Stimulated activated CD8-positive, alpha-beta memory T cell treated with anti-CD3 and anti-CD28 coated beads, Interleukin-12 subunit alpha, Interleukin-12 subunit beta, amount 100 ng/mL, for 24 hours (primary cell): ENCODE data around the gene UGGT2.
A peak's percentile ranks its signal among the peaks of the same experiment; 100 is the strongest.
"Not testable (repeated sequence)": the region's sequence is repeated elsewhere in the genome, so short reads cannot be mapped to it uniquely, and the experiment has no call there.

Experiments
- DNase-seq: peaks from one replicate; pipeline ENCODE4 v3.0.0-alpha.2; 2020; ENCODE audit errors: extremely low read depth

UGGT2 gene

DNA sequence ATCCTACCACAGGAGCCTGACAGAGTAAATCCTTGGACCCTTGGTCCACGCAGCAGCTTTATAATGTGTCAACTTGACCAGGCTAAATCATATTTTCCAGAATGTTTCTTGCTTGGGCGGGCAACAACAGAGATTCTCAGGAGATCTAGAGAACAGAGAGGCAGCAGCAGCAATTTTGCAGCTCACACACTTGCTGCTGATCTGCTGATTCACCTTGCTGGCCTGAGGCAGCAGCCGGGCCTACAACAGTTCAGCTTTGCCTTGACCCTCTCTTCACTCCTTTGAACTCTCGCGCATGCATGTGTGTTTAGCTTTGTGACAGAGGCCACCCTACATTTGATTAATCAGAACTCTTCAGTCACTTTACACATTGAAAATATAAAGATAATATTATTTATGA is 159.3 kb downstream of the UGGT2 start:
- no peak for DNase-seq

DNA sequence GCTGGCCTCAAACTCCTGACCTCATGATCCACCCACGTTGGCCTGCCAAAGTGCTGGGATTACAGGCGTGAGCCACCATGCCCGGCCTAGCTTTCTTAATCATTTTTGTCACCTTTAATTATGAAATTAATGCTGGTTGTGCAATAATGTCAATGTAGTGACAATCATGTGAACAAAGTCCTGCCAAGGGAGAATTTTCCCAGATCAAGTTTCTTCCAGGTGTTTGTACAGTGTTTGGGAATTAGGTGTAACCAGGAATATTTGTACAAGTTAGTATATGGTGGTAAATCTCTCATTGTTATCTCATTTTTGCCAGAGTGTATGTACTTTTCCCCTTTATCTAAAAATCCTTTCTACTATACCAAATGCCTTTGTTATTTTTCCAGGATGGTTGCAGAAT is 171.1 kb downstream of the UGGT2 start:
- no peak for DNase-seq

DNA sequence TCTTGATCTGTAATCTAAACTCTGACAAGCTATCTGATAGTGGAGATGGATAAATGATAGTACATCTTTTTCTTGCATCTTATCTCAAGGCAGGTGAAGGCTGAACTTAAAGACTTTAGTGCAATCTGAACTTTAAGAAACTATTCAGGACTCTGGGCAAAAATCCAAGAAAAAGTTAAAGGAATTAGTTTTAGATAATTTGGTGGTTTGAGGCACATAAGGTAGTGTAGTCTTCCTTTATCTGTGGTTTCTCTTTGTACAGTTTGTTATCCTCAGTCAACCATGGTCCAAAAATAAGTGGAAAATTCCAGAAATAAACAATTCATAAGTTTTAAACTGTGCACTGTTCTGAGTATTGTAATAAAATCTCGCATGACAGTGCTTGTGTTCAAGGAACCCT is 172.9 kb downstream of the UGGT2 start:
- DNase-seq, result no peak

DNA sequence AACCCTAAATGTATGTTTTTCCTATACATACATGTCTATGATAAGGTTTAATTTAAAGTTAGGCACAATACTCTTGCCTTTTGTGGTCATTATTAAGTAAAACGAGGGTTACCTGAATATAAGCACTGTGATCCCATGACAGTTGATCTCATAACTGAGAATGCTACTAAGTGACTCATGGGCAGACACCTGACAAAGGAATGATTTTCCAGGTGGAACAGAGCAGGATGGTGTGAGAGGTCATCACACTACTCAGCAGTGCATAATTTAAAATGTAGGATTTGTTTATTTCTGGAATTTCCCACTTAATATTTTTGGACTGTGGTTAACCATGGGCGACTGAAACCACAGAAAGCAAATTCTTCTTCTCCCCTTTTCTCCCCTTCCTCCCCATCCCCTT is 178.9 kb downstream of the UGGT2 start:
- no peak for DNase-seq

DNA sequence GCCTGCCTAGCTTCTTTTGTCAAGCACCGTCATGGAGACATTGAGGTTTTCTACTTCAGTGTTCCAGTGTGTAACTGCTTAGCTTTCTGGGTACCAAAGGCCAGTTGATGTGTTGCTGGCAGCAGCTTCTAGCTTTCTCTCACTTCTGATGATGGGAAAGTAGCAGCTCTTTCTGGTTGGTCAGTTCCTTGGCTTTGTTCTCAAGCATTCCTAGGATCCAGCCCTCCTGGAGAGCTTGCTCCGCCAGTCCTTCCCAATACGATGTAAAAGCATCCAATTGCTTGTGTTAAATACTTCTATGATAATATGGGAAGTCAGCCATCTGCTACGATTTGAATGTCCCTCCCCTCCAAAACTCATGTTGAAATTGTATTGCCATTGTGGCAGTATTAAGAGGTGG is 182.8 kb downstream of the UGGT2 start:
- no peak for DNase-seq

DNA sequence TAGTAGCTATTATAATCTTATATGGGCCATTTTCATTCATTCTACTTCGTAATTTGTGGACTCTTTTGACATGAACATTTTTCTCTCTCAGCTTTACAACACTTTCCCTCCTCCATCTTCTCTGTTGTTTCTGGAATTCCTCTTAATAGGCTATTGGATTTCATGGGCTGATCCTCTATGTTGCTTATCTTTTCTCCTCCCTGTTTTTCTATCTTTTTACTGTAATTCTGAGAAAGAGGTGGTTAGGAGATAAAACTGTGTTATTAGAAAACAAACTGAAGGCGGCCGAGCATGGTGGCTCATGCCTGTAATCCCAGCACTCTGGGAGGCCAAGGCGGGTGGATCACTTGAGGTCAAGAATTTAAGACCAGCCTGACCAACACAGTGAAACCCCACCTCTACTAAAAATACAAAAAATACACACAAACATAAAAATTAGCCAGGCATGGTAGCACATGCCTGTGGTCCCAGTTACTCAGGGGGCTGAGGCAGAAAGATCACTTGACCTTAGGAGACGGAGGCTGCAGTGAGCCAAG is 188.1 kb downstream of the UGGT2 start:
- DNase-seq, result no peak

DNA sequence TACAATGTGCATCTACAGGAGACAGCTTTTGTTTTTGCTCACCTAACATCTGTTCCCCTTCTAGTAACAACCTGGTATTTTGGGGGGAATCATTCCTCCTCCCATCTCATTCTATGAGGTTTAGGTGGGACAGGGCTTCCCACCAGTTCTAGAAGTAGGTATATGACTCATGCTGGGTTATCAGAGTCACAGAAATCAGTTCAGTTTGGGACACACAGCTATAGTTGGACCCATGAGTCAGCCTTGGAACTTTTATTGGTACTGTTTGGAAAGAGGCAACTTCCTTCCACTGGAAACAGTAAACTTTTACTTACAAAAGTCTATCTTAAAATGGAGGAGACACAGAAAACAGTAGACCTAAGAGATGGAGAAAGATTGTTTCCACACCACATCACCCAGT is 190.8 kb downstream of the UGGT2 start:
- no peak for DNase-seq

DNA sequence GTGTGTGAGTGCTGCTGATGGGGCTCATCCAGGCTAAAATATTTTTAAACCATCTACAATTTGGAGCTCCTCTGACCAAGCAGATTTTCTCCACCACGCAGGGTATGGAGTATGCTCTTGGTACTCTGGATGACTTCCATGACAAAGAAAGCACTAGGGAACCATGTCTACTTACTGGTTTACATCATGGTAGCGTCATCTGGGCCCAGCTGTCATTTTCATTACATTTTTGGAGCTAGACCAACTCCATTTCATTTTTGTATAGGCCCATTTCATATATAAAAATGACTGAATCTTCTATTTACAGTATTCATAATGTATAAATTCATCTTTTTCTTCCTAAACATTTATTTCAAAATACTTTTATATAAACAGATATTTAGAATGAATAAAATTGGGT is 191.9 kb downstream of the UGGT2 start:
- DNase-seq, result no peak

DNA sequence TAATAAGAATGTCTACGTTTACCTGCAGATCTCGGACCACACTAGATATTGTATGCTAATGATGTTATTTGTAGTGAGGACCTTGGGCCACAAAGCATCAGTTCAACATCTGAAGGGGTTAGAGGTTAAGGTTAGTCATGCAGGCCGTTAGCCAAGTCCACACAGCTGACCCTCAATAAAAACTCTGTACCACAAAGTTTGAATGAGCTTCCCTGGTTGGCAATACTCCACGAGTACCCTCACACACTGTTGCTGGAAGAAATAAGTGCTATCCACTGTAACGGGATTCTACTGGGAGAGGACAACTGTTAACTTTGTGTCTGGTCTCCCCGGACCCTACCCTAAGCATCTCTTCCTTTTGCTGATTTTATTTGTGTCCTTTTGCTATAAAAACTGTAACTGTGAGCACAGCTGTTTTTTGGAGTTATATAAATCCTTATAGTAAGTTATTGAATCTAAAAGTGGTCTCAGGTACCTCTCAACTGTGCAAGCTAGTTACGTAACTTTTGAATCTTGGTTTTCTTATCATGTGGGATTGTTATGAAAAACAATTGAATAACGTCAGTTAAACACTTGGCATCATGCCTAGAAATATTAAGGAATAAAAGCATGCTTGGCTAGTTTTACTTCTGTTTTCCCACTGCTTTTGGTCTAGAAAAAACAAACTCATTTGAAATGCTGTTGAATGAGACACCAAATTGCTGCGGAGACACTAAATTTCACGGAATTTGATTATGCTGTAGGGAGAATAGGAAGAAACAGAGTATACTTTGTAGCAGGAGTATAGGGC is 194.7 kb downstream of the UGGT2 start:
- DNase-seq, result no peak

DNA sequence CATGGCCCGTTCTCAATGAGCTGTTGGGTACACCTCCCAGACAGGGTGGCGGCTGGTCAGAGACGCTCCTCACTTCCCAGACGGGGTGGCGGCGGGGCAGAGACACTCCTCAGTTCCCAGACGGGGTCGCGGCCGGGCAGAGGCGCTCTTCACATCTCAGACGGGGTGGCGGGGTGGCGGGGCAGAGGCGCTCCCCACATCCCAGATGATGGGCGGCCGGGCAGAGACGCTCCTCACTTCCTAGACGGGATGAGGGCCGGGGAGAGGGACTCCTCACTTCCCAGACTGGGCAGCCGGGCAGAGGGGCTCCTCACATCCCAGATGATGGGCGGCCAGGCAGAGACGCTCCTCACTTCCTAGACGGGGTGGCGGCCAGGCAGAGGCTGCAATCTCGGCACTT is 207.5 kb downstream of the UGGT2 start:
- DNase-seq, result not testable (repeated sequence)

DNA sequence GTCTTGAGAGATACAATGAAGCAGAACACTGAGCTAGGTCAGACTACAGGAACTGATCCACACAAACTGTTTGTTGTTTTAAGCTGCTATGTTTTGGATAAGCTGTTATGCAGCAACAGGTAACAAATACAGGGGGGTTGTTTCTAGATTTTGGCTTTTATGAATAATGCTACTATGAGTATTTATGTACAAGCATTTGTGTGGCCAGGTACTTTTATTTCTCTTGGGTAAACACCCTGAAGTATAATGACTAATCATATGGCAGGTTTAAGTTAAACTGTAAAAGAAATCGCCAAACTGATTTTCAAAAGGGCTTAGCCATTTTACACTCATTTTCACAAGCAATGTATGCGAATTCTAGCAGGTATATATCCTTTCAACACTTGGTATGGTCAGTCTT is 210.3 kb downstream of the UGGT2 start:
- DNase-seq, result no peak

DNA sequence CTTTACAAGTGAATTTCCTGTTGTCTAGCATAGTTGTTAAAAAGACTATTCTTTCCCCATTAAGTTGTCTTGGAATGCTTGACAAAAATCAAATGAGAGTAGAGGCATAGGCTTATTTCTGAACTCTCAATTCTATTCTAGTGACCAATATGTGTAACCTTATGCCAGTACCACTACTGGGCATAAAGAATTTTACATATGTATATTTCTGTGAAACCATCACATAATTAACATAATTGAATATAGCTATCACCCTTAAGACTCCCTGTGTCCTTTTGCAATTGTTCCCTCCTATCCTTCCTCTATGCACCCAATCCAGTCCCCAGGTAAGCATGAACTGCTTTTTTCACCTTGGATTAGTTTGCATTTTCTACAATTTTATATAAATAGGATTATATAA is 211.3 kb downstream of the UGGT2 start:
- no peak for DNase-seq

DNA sequence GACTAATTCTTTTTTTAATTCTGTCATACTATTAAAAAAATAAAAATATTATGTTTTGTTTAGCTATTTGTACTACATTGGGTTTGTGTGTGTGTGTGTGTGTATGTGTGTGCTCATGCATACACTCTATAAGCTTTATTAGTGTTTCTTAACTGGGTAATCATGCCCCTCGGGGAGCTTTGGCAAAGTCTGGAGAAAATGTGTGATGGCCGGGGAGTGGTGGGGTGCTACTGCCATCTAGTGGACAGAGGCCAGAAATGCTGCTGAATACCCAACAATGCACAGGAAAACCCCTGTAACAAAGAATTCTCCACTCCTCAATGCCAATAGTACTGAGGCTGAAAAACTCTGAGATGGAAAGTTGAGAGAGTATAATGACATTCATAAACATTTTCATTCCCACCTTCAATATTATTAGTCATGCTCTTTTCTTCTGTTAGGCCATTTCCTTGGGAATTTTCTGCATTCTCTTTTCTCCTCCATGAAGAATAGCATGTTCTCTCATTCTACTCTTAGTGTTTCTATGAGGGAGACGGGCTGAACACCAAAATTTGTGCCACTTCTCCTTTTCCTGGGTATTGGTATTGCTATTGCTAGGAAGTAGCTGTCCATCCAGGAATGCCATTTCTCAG is 219.0 kb downstream of the UGGT2 start:
- peak; percentile 1 for DNase-seq

DNA sequence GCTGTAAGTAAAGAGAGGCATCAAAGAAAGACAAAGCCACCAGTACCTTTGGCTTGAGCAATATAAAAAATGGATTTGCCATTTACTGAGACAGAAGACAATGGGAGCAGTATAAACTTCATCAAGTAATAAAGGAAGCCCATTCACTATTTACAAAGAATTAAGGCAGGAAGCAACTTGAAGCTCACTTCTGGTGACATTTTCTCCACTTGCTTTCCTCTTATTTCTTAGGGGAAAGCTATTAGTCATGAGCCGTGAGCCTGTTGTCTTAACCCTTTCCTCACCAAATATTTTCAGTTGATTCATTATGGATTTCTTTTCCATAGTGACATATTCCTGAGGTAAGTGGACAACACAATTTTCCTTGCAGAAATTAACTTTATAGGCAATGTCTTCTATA is 219.5 kb downstream of the UGGT2 start:
- no peak for DNase-seq

DNA sequence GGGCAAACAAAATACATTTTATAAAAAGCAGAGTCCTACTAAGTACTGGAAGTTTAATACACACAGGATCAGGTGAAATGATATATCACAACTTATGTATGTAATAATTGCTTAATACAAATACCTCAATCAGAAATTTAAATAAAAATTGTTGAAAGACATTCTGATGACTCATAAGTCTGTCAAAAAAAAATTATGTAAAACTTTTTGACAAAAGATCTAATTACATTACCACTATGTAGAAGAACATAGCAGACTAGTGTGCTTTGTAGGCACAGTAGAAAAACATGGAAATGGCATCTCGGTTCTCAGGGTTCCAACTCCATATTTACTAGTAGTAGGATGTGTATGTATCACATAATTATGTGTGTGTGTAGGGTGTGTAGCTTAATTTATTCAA is 220.1 kb downstream of the UGGT2 start:
- DNase-seq, result no peak

DNA sequence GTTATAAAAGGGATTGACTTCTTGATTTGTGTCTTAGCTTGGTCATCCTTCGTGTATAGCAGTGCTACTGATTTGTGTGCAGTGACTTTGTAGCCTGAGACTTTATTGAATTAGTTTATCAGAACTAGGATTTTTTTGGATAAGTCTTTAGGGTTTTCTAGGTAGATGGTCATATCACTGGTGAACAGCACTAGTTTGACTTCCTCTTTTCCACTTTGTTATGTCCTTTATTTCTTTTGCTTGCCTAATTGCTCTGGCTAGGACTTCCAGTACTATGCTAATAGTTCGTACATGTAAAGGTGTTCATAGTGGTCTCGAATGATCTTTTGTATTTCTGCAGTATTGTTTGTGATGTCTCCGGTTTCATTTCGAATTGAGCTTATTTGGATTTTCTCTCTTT is 230.9 kb downstream of the UGGT2 start:
- no peak for DNase-seq

DNA sequence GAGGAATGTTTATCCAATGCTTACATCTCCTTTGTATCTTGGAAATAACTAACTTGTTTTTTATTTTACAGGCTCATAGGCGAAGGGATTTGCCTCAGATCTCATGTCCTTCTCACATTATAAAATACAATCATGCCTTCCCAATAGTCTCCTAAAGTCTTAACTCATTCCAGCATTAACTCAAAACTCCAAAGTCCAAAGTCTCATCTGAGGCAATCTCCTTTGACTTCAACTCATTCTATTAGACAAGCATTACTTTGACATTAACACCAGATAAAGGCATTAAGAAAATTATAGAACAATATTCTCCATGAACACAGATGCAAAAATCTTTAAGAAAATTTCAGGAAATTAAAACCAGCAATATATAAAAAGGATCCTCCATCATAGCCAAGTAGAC is 238.7 kb downstream of the UGGT2 start:
- no peak for DNase-seq

DNA sequence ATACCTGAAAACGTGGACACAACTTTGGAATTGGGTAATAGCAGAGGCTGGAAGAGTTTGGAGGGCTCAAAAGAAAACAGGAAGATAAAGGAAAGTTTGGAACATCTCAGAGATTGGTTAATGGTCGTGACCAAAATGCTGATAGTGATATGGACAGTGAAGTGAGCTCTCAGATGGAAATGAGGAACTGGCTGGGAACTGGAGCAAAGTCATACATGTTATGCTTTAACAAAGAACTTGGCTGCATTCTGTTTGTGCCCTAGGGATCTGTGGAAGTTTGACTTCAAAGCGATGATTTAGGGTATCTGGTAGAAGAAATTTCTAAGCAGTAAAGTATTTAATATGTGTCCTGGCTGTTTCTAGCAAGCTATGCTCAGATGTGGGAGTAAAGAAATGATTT is 240.1 kb downstream of the UGGT2 start:
- DNase-seq, result no peak

DNA sequence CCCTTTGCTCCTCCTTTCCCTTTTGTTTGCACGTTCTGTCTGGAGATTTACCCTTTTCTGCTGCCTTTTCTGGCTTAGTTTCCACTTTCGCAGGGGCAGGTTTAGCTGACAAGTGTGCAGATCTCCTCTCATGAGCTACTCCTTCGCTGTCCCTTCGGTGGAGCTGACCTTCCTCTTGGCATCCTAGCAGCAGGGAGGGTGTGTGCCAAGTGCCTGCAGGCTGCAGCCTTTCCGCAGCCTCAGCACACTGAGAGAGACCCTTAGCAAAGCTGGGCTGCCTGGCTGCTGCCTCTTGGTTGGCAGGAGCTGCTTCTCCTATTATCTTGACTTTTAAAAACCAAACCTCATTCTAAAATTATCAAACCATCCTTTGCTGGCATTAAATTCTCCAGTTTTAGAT is 243.8 kb downstream of the UGGT2 start:
- DNase-seq, result no peak

DNA sequence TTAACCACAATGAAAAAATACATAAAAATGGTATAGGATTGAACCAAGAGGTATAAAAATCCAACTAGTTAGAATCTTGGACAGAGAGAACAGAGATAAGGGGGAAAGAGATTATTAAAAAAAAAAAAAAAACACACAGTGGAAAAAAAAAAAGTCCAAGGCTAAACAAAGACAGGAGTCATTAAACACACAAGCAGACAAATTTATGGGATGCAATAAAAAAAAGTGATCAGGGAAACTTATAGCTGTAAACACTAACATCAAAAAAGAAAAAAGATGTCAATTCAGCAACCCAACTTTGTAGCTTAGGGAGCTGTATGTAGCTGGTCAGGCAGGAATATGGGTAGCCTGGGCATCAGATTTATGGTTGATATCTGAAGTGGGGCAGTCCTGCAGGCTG is 247.3 kb downstream of the UGGT2 start:
- DNase-seq, result no peak

DNA sequence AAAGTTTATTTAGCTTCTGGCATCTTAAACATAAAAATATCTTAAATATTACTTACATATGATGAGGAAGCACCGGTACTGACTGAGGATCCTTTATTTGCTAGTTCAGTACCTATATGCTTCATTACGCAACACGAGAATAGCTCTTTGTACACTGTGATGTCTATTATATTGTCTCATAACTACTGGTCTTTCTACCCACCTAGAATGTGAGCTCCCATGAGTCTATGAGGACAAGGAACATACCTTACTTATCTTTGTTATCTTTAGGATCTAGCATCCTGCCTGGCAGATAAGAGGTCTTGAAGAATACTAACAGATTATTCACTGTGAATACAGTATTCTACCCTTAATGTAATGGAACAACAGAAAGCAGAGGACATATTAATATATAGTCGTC is 251.4 kb downstream of the UGGT2 start:
- DNase-seq, result no peak

DNA sequence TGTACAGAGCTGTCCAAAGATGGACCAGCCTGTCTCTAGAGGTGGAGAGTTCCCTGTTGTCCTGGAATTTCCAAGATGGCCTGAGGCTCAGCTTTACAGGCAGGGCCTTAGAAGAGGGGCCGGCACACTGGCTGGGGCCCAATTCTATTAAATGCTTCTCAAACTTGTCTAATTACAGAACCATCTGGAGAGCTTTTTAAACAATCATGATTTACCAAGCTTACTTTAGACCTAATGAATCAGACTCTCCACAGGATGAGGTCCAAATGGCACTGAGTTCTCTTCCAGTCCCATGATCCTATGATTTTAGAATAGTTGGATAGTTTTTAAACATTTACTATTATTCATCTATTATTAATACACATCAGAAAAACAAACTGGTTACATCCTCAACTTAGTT is 252.8 kb downstream of the UGGT2 start:
- DNase-seq, result no peak

DNA sequence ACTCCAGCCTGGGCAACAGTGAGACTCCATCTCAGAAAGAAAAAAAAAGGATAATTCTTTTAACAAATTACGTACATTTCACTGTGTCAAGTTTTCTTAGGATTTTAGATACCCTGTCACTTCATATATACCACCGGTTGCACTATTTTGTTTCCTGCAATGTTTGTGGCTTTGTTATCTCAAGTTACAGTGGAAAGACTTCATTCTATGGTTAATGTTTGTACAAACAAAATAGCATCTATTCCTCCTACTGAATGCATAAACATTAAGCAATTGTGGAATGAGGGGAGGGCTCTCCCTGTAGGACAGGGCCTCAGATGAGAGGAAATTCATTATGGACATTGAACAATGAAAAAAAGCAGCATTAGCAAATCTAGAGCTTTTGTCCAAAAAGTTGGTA is 256.2 kb downstream of the UGGT2 start:
- no peak for DNase-seq

DNA sequence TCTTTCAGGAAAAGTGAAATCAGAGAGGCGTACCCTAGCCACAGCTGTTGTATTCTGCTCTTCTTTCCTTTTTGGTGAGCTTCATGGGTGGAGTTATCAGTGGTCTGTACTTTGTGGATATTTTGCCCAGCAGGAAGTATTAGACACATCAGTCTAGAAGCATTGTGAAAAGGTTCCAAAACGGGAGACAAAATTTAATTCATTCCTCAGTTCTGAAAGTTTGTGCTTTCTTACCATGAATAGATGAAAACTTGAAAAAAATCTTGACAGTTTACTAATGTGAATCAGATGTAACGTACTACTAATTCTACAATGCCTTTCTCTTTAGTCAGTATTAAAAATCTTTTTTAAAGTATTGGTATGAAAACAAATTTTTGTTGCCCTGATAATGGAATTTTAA is 259.4 kb downstream of the UGGT2 start:
- no peak for DNase-seq
